ENCODE measurements around the gene TRERF1. TPM values are rescaled to one million over a fixed set of nuclear protein-coding genes. Genes with fewer than 3 reads are reported as not detected.
"Not testable (repeated sequence)": the region's sequence is repeated elsewhere in the genome, so short reads cannot be mapped to it uniquely, and the experiment has no call there.

Gene TRERF1
- total RNA-seq, 1 experiment from 2014 or later: 22.3 TPM

DNA sequence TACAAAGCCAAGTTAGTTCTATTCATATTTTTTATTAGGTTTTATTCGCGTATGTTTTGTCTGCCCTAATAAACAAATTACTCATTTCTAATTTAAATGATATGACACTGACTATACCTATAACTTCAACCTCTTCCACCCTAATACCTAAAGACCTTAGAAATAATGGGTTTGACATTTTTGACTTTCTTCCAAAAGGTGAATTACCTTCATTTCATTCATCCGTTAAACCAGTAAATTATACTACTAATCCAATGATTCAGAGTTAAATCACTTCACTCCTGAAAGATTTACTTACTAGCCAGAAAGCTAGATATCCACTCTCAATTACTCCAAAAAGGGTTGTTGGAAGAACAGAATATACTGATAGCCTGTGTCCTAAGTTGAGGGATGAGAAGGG is 239.3 kb downstream of the TRERF1 start:
- no peak for DNase-seq (ENCODE audit: low spot score)
- TF ChIP-seq, protein P1, sequence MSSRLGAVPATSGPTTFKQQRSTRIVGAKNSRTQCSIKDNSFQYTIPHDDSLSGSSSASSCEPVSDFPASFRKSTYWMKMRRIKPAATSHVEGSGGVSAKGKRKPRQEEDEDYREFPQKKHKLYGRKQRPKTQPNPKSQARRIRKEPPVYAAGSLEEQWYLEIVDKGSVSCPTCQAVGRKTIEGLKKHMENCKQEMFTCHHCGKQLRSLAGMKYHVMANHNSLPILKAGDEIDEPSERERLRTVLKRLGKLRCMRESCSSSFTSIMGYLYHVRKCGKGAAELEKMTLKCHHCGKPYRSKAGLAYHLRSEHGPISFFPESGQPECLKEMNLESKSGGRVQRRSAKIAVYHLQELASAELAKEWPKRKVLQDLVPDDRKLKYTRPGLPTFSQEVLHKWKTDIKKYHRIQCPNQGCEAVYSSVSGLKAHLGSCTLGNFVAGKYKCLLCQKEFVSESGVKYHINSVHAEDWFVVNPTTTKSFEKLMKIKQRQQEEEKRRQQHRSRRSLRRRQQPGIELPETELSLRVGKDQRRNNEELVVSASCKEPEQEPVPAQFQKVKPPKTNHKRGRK (CRISPR knock-in tag; IDR thresholded peaks at IDR 0.05; ENCODE audit: borderline replicate concordance): no peak
- no peak for ATAC-seq
- POLR2A ChIA-PET: no interaction called here
- no peak overlapping the region for H3K27ac Mint-ChIP-seq
- no peak overlapping the region for H3K4me3 Mint-ChIP-seq
- peaks cover 12% of the 10 kb centered on the region for H3K4me1 Mint-ChIP-seq
- no peaks in the 10 kb centered on the region for H3K9me3 Mint-ChIP-seq
- peaks cover 46% of the 10 kb centered on the region for H3K36me3 Mint-ChIP-seq
- CTCF ChIA-PET: interaction anchor here (1.3 kb wide), 1 partner anchor 336 kb away, joined by 3 read pairs; no protein-coding TSS in a partner anchor
- H3K27me3 Mint-ChIP-seq (ENCODE audit: low read depth): no peaks in the 10 kb centered on the region

DNA sequence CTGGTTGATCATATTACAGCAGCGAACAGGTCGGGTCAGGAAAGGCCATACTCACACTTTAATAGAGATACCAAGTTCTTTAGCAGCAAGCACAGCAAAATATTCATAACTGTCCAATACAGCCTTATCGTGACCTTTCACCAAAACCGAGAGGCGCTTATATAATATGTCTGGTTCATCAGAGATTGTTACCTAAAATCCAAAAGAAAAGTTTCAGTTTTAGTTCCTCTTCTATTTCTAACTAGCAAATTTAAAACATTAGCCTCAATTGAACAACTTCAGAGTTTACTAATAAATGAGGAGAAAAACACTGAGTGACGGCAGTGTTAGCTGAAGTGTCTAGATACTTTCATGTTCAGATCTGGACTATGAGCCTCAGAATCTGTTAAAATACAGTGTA is 240.0 kb downstream of the TRERF1 start:
- no peak overlapping the region for H3K27ac Mint-ChIP-seq
- ChIA-PET POLR2A (no interaction called here), CTCF (no interaction called here)

DNA sequence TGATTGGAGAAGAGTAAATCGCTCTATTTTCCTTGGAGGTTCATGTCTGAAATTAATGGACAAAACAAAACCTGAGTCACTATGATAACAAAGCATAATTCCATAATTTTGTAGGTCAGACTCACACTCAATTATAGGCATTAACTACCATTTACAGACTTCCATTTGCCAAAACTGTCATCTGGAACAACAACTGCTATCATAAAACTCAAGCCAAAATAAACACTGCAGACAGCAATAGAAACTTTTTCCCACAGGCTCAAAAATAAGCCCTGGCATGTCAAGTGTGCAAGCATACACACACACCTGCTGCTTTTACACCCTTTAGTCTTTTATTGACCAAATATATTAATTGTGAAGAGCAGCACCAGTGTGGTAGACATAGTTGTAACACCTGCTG is 241.2 kb downstream of the TRERF1 start:
- H3K4me3 Mint-ChIP-seq: no peak overlapping the region
- ATAC-seq: no peak
- CTCF ChIA-PET: no interaction called here
- peaks cover 4% of the 10 kb centered on the region for H3K4me1 Mint-ChIP-seq
- TF ChIP-seq ZNF121 (CRISPR knock-in tag; IDR thresholded peaks at IDR 0.05) (no peak), SMAD4 (CRISPR knock-in tag; IDR thresholded peaks at IDR 0.05) (no peak)
- no peak overlapping the region for H3K27ac Mint-ChIP-seq
- DNase-seq (ENCODE audit: low spot score): no peak
- POLR2A ChIA-PET: no interaction called here
- H3K27me3 Mint-ChIP-seq (ENCODE audit: low read depth): no peaks in the 10 kb centered on the region
- peaks cover 52% of the 10 kb centered on the region for H3K36me3 Mint-ChIP-seq
- H3K9me3 Mint-ChIP-seq: no peaks in the 10 kb centered on the region

More for the DNA sequence above, 240.0 kb downstream of the TRERF1 start:
- H3K9me3 Mint-ChIP-seq: no peaks in the 10 kb centered on the region
- H3K36me3 Mint-ChIP-seq: peaks cover 46% of the 10 kb centered on the region
- no peaks in the 10 kb centered on the region for H3K27me3 Mint-ChIP-seq (ENCODE audit: low read depth)
- ATAC-seq (no peak), DNase-seq (ENCODE audit: low spot score) (no peak)
- peaks cover 10% of the 10 kb centered on the region for H3K4me1 Mint-ChIP-seq
- no peak overlapping the region for H3K4me3 Mint-ChIP-seq
- TF ChIP-seq, protein P2, sequence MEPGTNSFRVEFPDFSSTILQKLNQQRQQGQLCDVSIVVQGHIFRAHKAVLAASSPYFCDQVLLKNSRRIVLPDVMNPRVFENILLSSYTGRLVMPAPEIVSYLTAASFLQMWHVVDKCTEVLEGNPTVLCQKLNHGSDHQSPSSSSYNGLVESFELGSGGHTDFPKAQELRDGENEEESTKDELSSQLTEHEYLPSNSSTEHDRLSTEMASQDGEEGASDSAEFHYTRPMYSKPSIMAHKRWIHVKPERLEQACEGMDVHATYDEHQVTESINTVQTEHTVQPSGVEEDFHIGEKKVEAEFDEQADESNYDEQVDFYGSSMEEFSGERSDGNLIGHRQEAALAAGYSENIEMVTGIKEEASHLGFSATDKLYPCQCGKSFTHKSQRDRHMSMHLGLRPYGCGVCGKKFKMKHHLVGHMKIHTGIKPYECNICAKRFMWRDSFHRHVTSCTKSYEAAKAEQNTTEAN (CRISPR knock-in tag; IDR thresholded peaks at IDR 0.05): no peak
- TF ChIP-seq NFYB (CRISPR knock-in tag; conservative IDR thresholded peaks at IDR 0.05; ENCODE audit: low read depth) (no peak), FOXJ3 (CRISPR knock-in tag; IDR thresholded peaks at IDR 0.05; ENCODE audit: borderline replicate concordance) (no peak), GTF2I (CRISPR knock-in tag; conservative IDR thresholded peaks at IDR 0.05) (no peak), ZNF416 (CRISPR knock-in tag; IDR thresholded peaks at IDR 0.05) (no peak), ZNF317 (CRISPR knock-in tag; IDR thresholded peaks at IDR 0.05; ENCODE audit: borderline replicate concordance, low read depth) (no peak), SOX15 (CRISPR knock-in tag; IDR thresholded peaks at IDR 0.05) (no peak), ZNF671 (CRISPR knock-in tag; IDR thresholded peaks at IDR 0.05) (no peak), TCF7 (CRISPR knock-in tag; IDR thresholded peaks at IDR 0.05; ENCODE audit: low read depth) (no peak), CBFB (CRISPR knock-in tag; IDR thresholded peaks at IDR 0.05; ENCODE audit: low read depth) (no peak), TEAD1 (CRISPR knock-in tag; IDR thresholded peaks at IDR 0.05) (no peak), JUN (CRISPR knock-in tag; IDR thresholded peaks at IDR 0.05) (no peak)
- TF ChIP-seq, protein P3, sequence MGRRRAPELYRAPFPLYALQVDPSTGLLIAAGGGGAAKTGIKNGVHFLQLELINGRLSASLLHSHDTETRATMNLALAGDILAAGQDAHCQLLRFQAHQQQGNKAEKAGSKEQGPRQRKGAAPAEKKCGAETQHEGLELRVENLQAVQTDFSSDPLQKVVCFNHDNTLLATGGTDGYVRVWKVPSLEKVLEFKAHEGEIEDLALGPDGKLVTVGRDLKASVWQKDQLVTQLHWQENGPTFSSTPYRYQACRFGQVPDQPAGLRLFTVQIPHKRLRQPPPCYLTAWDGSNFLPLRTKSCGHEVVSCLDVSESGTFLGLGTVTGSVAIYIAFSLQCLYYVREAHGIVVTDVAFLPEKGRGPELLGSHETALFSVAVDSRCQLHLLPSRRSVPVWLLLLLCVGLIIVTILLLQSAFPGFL (CRISPR knock-in tag; IDR thresholded peaks at IDR 0.05; ENCODE audit: borderline replicate concordance): no peak
- TF ChIP-seq, protein P4, sequence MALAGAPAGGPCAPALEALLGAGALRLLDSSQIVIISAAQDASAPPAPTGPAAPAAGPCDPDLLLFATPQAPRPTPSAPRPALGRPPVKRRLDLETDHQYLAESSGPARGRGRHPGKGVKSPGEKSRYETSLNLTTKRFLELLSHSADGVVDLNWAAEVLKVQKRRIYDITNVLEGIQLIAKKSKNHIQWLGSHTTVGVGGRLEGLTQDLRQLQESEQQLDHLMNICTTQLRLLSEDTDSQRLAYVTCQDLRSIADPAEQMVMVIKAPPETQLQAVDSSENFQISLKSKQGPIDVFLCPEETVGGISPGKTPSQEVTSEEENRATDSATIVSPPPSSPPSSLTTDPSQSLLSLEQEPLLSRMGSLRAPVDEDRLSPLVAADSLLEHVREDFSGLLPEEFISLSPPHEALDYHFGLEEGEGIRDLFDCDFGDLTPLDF (CRISPR knock-in tag; IDR thresholded peaks at IDR 0.05): no peak
- TF ChIP-seq, protein P5, sequence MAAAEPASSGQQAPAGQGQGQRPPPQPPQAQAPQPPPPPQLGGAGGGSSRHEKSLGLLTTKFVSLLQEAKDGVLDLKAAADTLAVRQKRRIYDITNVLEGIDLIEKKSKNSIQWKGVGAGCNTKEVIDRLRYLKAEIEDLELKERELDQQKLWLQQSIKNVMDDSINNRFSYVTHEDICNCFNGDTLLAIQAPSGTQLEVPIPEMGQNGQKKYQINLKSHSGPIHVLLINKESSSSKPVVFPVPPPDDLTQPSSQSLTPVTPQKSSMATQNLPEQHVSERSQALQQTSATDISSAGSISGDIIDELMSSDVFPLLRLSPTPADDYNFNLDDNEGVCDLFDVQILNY (CRISPR knock-in tag; IDR thresholded peaks at IDR 0.05): no peak

DNA sequence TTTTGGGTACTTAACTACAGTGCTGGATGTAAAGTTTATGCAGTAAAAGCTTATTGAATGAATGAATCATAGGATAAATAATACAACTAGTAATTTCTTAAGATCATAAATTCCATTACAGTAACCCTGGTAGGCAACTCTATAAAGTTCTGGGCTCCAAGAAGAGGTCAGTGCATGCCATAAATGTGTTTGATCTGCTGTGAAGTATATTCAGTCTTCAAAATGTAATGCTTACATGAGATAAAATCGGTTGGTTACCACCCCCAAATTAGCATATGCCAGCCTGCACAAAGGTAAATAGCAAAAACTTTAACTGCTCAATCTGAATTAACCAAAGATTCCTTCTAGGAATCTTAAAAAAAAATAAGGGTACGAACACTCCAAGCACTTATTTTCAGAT is 244.2 kb downstream of the TRERF1 start:
- not testable (repeated sequence) for DNase-seq (ENCODE audit: low spot score); H3K27me3 Mint-ChIP-seq (ENCODE audit: low read depth); ATAC-seq; H3K4me3 Mint-ChIP-seq; H3K9me3 Mint-ChIP-seq; H3K4me1 Mint-ChIP-seq; H3K27ac Mint-ChIP-seq
- ChIA-PET CTCF (interaction anchor here (1.8 kb wide), 1 partner anchor 103 kb away, joined by 5 read pairs; no protein-coding TSS in a partner anchor), POLR2A (interaction anchor here (0.6 kb wide), 1 partner anchor 1152 kb away, joined by 3 read pairs; no protein-coding TSS in a partner anchor)
- peaks cover 56% of the 10 kb centered on the region for H3K36me3 Mint-ChIP-seq

Measured in WTC11 (cell line).